SK-N-MC (cell line): ENCODE results near the gene SYNPO.

Source experiments
- EZH2 ChIP-seq: fragments of 200-600 bp; sonication (generic); IDR thresholded peaks from one replicate; pipeline ENCODE4 v1.6.1; 2017; ENCODE audit warnings: antibody characterized with exemption
- POLR2AphosphoS5 ChIP-seq: IDR thresholded peaks from 2 replicates; pipeline ENCODE4 v1.6.1; 2012; ENCODE audit warnings: mild to moderate bottlenecking, low read depth, low read length, borderline replicate concordance

DNA sequence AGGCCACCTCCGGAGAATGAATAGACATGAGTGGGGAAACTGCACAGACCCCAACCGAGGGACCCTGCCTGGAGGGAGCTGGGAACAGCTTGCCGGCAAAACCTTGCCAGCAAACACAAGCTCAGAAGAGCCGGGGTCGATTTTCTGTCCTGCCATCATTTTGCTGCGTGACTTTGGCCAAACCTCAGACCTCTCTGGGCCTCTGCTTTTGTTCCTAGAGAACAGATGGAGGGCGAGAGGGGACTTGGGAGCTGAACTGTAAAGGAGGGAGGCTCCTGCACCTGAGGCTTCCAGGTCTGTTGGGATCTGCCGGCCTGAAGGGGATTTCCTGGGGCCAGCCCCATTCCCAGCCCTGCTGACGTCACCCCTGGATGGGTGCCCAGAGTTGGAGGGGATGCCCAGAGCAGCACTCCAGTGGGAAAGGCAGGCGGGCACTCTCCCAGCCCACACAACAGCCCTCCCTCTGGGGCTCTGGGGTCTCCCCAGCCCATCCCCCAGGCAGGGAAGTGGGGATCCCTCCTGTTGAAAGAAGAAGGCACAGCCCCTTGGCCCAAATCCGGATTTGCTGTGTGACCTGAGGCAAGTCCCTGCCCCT is 40.4 kb upstream of the SYNPO start:
- TF ChIP-seq EZH2: no peak
- peak; percentile 32 for TF ChIP-seq POLR2AphosphoS5
